Ovary (tissue), 3 donors: ENCODE data around the gene CA5B.

Source experiments
- EP300 ChIP-seq: sonication (generic); formaldehyde crosslinking; IDR thresholded peaks from one replicate; pipeline ENCODE4 v1.6.1; 2017; ENCODE audit warnings: antibody characterized with exemption
- TF ChIP-seq, protein P1 (sequence below), 3 donors: fragments of 450-650 bp in 2 of 3; fragments of 200-600 bp in 1 of 3; IDR thresholded peaks; one replicate each; pipeline versions ENCODE4 v1.5.1 to v1.8.0; 2016 to 2022; ENCODE audit warnings: antibody characterized with exemption in 3 of 3, mild to moderate bottlenecking in 1 of 3
- donor health status: DM: no; HTN: no; CAD: no.

DNA sequence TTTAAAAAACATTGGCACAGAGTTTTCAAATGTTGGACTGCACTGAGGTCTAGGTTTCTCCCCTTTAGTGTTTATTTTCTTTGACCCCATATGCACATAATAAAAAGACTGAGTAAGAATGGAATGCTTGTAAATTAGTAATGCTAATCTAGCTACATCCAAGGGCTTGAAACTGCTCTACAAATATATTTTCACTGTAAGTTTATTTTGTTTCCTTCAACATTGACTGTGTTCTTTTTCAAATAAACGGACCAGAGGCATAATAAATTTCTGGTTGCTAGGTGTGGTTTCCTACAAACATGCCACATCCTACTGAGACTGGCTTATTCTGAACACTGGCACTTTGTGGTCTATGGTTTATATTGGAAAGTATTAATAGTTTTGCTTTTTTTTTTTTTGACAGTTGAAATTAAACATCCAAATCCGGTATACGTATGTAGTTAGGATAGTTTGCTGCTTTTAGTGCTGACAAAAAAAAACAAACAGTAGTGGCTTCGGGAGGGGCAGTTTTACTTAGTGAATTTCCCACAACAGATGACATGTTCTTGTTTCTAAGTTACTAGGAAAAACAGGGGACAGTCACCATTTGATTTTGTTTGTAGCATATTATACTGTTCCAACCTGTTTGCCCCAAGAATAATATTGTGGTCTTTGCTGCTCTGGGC is 13.2 kb downstream of the CA5B start:
- TF ChIP-seq, protein P1, sequence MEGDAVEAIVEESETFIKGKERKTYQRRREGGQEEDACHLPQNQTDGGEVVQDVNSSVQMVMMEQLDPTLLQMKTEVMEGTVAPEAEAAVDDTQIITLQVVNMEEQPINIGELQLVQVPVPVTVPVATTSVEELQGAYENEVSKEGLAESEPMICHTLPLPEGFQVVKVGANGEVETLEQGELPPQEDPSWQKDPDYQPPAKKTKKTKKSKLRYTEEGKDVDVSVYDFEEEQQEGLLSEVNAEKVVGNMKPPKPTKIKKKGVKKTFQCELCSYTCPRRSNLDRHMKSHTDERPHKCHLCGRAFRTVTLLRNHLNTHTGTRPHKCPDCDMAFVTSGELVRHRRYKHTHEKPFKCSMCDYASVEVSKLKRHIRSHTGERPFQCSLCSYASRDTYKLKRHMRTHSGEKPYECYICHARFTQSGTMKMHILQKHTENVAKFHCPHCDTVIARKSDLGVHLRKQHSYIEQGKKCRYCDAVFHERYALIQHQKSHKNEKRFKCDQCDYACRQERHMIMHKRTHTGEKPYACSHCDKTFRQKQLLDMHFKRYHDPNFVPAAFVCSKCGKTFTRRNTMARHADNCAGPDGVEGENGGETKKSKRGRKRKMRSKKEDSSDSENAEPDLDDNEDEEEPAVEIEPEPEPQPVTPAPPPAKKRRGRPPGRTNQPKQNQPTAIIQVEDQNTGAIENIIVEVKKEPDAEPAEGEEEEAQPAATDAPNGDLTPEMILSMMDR (IDR thresholded peaks at IDR 0.05) = no peak
- no peak for TF ChIP-seq EP300
